KOPT-K1 (cell line): Measurements from ENCODE around the gene ME1.

Experiments used
- H3K27ac ChIP-seq: fragments of 200-600 bp; sonication (generic); 2 replicates; pipeline ENCODE4 v1.5.1; 2016; ENCODE audit warnings: antibody characterized with exemption, mild to moderate bottlenecking, low read depth, low read length; ENCODE audit not compliant: poor library complexity, severe bottlenecking
- H3K36me3 ChIP-seq: fragments of 200-600 bp; sonication (generic); 2 replicates; pipeline ENCODE4 v1.5.1; 2017; ENCODE audit warnings: antibody characterized with exemption, mild to moderate bottlenecking, low read length, moderate library complexity; ENCODE audit not compliant: insufficient read depth
- H3K9me3 ChIP-seq: fragments of 200-600 bp; sonication (generic); 2 replicates; pipeline ENCODE4 v1.5.1; 2017; ENCODE audit warnings: antibody characterized with exemption, low read length, mild to moderate bottlenecking; ENCODE audit not compliant: insufficient read depth, poor library complexity, severe bottlenecking

The ME1 gene

DNA sequence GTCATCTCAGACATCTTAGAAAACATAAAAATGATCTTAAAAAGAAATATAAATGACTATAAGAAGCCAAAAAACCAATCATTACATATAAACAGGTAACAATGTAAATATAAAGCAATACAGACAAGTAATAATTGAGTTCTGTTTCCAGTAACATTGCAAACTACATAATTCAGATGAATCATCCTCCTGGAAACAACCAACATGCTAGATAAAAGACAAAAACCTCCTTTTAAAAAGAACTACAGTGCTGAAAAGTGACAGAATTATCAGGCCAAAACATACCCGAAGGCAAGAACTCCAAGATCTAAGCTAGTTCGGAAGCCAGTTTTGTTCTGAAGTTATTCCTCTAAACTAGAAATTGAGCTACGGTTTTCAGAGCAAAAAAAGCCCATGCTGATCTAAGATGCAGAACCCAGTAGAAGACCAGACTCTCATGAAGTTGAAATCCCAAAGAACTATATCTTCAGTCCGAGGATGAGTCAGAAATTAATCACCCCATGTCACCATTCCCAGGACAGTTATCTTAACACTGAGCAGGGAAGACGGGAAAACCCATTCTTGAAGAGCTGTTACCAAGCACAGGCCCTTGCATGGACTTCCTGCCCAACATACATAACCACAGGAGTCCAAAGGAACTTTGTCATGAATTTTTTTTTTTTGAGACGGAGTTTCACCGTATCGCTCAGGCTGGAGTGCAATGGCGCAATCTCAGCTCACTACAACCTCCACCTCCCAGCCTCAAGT, 247.6 kb downstream of the ME1 start:
- no peak overlapping the region for H3K27ac ChIP-seq
- H3K9me3 ChIP-seq, result no peaks in the 10 kb centered on the region
- peaks cover 68% of the 10 kb centered on the region for H3K36me3 ChIP-seq

DNA sequence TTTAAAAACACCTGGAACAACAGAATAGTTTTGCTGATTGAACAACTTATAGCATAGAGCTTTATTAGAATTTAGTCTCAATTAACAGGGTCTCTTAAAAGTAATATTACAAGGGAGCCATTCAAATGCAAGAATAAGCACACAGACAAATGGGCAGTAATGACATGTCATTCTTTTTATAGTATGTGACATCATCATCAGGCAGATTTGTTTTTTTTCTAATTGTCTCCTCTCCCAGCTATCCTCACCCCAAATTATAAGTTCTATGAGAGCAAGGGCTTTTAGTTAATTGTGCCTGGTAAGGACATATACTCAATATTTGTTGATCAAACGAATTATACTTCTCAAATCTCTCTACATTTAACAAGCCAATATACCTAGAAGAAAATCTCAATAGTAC, 248.7 kb downstream of the ME1 start:
- peaks cover 79% of the 10 kb centered on the region for H3K36me3 ChIP-seq

DNA sequence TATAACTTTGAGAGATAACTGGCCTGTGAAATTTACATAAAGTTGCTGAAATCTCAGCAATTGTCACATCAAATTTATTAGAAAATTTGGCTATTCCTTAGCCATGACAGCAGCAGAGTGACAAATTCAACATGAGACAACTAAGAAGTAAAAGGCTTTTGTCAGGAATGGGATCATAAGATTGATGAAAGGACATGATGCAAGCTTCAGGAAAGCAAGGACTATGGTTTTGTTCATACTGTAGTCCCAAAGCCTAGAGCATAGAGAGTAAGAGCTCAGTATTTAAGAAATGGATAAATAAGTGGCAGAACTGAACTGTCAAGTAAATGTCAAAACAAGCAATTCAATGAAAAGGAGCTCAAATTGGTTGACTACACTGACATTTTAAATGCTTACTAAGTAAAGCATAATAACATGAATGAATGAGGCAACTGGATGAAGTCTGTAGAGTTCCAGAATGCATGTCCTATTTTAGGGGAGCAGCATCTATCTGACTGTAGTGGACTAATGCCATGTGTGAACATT, 250.4 kb downstream of the ME1 start:
- Histone ChIP-seq H3K27ac (no peak overlapping the region), H3K9me3 (no peaks in the 10 kb centered on the region), H3K36me3 (peaks cover 85% of the 10 kb centered on the region)

More for the DNA sequence above, 248.7 kb downstream of the ME1 start:
- no peak overlapping the region for H3K27ac ChIP-seq
- H3K9me3 ChIP-seq, result no peaks in the 10 kb centered on the region

DNA sequence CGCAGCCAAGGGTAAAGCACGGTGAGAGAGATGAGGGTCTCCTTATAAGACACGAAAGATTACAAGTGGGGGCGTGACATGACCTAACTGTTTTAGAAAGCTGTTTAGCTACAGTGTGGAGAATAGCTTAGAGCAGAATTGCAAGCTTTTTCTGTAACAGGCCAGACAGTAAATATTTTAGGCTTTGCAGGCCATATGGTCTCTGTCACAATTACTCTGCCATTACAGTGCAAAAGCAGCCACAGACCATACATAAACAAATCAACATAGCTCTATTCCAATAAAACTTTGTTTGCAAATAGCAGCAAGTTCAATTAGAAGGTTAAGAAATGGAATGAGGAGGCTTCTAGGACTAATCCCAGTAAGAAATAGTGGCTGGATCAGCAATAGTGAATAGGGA, 254.6 kb downstream of the ME1 start:
- Histone ChIP-seq H3K27ac (no peak overlapping the region), H3K36me3 (peaks cover 73% of the 10 kb centered on the region), H3K9me3 (no peaks in the 10 kb centered on the region)

DNA sequence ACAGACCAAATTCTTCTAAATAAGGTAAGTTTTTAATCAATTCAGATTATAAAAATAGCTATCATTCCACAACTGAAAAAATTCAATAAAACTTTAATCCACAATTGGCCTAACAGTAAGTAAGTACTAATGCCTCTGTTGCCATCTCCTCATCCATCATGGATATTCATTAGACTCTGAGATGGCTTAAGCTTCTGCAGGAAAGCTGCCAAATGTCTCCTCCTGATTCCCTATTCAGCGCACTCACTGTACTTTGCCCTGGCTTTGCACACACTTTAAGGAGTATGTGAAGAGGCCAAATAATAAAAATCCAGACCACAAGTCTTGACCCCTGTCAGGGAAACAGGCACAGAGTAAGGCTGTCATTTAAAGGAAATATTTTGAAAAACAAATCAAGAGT, 261.3 kb downstream of the ME1 start:
- Histone ChIP-seq H3K27ac (no peak overlapping the region), H3K9me3 (no peaks in the 10 kb centered on the region), H3K36me3 (peaks cover 93% of the 10 kb centered on the region)

DNA sequence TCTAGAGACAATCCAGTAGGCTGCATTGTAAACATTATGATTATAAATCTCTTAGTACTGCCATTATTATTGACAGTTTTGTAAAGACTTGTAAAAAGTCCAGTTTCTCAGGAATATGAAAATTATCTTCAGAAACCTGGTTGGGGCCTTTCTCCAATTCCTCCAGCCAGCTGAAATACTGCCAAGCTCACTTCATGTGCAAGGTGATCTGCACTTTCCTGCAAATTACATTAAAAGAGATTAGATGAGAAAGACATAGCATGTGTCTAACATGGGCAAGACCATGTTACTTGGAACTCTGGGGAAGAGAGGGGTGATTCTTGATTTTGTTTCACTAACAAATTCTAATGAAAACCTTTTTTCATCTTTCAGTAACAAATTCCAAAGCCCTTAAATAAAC, 261.7 kb downstream of the ME1 start:
- Histone ChIP-seq H3K27ac (no peak overlapping the region), H3K36me3 (peaks cover 97% of the 10 kb centered on the region), H3K9me3 (no peaks in the 10 kb centered on the region)

DNA sequence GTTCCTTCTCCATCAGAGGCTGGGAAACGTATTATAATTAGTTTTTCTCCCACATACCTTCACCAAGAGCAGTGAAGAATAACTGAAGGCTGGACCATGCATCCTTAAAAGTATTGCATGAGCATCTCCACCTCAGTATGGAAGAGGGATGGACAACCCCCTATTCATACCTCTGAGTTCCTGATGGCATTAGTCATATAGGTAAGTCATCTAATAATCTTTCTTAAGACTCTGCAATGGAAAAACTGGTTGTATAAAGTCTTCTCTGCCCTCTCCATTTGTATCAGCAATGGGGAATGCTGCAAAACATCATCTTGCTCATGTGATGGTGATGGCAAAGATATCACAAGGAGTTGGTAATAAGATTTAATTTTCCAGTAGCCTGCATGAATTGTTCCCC, 262.3 kb downstream of the ME1 start:
- H3K36me3 ChIP-seq, result peaks cover 99% of the 10 kb centered on the region
- H3K27ac ChIP-seq, result no peak overlapping the region
- H3K9me3 ChIP-seq, result no peaks in the 10 kb centered on the region

DNA sequence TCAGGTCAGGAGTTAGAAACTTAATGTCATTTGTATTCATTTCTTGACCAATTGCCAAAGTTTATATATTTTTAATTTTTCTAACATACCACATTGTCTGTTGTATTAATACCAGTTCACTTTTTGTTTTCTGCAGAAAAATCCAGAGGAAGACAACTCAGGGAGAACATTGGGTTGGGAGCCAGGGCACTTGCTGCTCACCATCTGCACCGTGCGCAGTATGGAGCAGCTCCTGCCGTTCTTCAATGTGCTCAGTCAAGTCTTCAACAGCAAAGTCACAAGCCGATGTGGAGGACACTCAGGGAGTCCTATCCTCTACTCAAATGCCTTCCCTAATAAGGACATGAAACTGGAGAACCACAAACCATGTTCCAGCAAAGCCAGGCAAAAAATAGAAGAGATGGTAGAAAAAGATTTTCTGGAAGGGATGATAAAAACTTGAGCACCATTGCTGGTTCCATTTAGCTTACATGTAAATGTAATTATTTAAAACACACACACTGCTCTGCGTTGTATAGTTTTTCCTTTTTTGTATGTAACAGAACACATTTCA, 263.0 kb downstream of the ME1 start:
- Histone ChIP-seq H3K9me3 (no peaks in the 10 kb centered on the region), H3K36me3 (peaks cover 99% of the 10 kb centered on the region), H3K27ac (no peak overlapping the region)
